Ammon's horn (tissue), 1 donor: ENCODE results near the gene PHF14.
A peak's percentile ranks its signal among the peaks of the same experiment; 100 is the strongest.

Experiments used
- DNase-seq: peaks from one replicate; pipeline ENCODE4 v3.0.0-alpha.2; 2016; ENCODE audit warnings: low spot score

PHF14 gene

GRCh38 chr7:11212080-11212711 lies 238.5 kb downstream of the PHF14 start:
- DNase-seq, result peak; percentile 91

- DNase-seq, result no peak
Observed at GRCh38 chr7:11212816-11213215, 239.1 kb downstream of the PHF14 start.

GRCh38 chr7:11213266-11213665 lies 239.6 kb downstream of the PHF14 start:
- DNase-seq, result no peak

GRCh38 chr7:11216276-11216675 lies 242.6 kb downstream of the PHF14 start:
- no peak for DNase-seq

GRCh38 chr7:11217848-11218565 lies 244.3 kb downstream of the PHF14 start:
- no peak for DNase-seq
